G401.6 (cell line): Measurements from ENCODE around the gene CYP8B1.

Experiments used
- FAIRE-seq: peaks from 2 replicates; lab custom pipeline; 2012; peaks lifted over from hg19 to GRCh38; lab: Jason Lieb, UNC

CYP8B1 gene

DNA sequence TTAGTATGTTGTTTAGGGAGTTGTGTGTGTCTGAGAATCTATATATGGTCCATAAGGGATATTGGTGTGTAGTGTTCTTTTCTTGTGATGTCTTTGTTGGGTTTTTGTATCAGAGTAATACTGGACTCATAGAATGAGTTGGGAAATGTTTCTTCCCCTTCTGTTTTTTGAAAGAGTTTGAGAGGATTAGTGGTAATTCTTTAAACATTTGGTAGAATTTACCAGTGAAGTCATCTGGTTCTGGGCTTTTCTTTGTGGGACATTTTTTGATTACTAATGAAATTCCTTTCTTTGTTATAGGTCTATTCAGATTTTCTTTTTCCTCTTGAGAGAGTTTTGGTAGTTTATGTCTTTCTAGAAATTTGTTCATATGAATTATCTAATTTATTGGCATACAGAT lies 49.5 kb downstream of the CYP8B1 start:
- no peak for FAIRE-seq

DNA sequence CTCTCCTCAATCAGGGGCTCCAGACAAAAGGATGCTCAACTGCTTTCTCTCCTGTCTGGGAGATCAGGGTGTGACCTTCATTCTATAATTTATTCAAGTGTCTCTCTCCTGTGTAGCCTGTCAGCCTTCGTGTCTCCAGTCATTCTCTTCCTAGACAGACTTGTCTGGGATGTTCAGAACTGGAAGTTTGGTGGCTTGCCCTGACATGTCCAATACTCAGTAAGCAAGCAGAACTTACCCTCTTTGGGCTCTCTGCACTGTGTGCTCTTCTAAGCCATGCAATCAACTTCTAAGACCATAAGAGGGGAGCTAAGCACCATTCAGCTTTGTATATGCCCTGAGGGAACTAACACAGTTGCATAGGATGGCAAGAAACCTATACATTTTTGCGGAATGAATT lies 52.3 kb downstream of the CYP8B1 start:
- no peak for FAIRE-seq

DNA sequence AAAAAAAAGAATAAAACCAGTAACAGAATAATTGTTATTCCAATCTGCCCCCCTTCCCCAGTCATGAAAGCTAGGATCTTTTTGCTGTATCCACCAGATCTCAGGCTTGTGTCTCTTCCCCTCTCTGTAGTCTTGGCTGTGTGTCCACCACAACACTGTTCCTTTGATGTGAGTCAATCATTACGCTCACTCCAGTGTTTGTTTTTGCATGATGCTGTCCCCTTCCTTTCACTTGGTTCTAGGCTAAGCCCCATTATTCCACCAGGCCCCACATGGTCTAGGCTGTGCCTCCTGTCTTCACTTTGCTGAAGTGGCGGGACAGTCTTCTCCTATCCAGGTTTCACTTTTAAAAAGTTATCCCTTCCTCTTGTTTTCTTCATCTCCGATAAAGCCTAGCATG lies 52.9 kb downstream of the CYP8B1 start:
- FAIRE-seq = no peak
